GM12878 (cell line): Measurements from ENCODE around the gene PERCC1.

Source experiments
- CTCF ChIP-seq, 3 experiments: IDR thresholded peaks in 2 of 3; conservative IDR thresholded peaks in 1 of 3; 2 replicates each; pipeline ENCODE4 v1.5.1; 2011; ENCODE audit warnings: low read depth in 3 of 3, low read length in 3 of 3, mild to moderate bottlenecking in 3 of 3, control low read depth in 2 of 3, moderate library complexity in 2 of 3, inconsistent platforms in 1 of 3, mixed read lengths in 1 of 3; ENCODE audit not compliant: control insufficient read depth in 2 of 3, insufficient read depth in 1 of 3; ENCODE audit errors: extremely low read depth in 1 of 3
- FOS ChIP-seq: IDR thresholded peaks from 3 replicates; pipeline ENCODE4 v1.6.1; 2011; ENCODE audit warnings: borderline replicate concordance; ENCODE audit not compliant: insufficient read length; ENCODE audit errors: extremely low read depth

GRCh38 chr16:1401061-1401757 is 29.7 kb upstream of the PERCC1 start:
- TF ChIP-seq FOS: no peak
- no peak for TF ChIP-seq CTCF (IDR thresholded peaks at IDR 0.05 in 2 of 3, conservative IDR thresholded peaks at IDR 0.05 in 1 of 3; ENCODE audit: control insufficient read depth in 2 of 3, extremely low read depth in 1 of 3, insufficient read depth in 1 of 3, low read depth in 3 of 3, low read length in 3 of 3)
